Gastrocnemius medialis (tissue), 4 donors: Measurements from ENCODE around the gene MSH3.

Experiments used
- CTCF ChIP-seq, 5 experiments: fragments of 450-650 bp in 3 of 5; fragments of 200-600 bp in 2 of 5; sonication (generic) in 2 of 5; IDR thresholded peaks in 4 of 5; conservative IDR thresholded peaks in 1 of 5; 1 replicate in 4 of 5; 2 replicates in 1 of 5; pipeline ENCODE4 v1.5.1; 2016 to 2019; ENCODE audit warnings: antibody characterized with exemption in 5 of 5, mild to moderate bottlenecking in 3 of 5, moderate library complexity in 3 of 5
- POLR2A ChIP-seq, 2 donors: fragments of 450-650 bp; IDR thresholded peaks; one replicate each; pipeline ENCODE4 v1.6.1; 2017; ENCODE audit warnings: antibody characterized with exemption in 2 of 2, mild to moderate bottlenecking in 2 of 2, moderate library complexity in 2 of 2

DNA sequence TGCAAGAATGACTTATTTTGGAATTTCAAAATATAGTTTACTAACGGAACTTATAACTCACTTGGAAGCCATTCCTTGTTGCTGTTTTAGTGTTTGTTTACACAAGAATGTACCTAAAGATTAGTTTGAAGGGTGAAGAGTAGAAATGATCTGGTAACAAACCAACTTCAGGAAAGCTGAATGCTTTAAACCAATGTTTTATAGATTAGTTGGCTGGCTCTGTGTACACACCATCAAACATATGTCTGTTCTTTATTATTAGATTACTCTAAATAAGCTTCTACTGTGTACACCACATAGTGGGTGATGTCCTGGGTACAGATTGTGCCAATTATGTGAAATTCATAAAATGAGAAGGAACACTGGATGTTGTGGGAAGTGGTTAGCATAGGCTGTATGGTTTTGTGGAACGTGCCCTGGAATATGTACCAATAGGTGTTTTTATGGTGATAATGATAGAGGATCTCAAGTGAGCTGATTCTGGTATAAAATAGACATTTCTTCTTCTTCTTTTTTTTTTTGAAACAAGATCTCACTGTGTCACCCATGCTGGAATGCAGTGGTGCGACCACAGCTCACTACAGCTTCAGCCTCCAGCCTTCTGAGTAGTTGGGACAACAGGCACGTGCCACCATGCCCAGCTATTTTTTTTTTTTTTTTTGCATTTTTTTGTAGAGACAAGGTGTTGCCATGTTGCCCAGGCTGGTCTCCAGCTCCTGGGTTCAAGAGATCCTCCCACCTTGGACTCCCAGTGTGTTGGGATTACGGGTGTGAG, 109.6 kb downstream of the MSH3 start:
- TF ChIP-seq POLR2A (IDR thresholded peaks at IDR 0.05) = no peak
- no peak for TF ChIP-seq CTCF (IDR thresholded peaks at IDR 0.05 in 4 of 5, conservative IDR thresholded peaks at IDR 0.05 in 1 of 5)
